H9 (cell line): ENCODE measurements around the gene NECTIN1. TPM values are rescaled to one million over a fixed set of nuclear protein-coding genes. Genes with fewer than 3 reads are reported as not detected.

Experiments used
- DNase-seq: peaks from one replicate; pipeline ENCODE4 v3.0.0-alpha.2; 2017
- H2AFZ ChIP-seq: one replicate; pipeline ENCODE4 v1.6.1; 2013; ENCODE audit warnings: mild to moderate bottlenecking, low read length, control low read depth, moderate library complexity
- H2AK5ac ChIP-seq: 2 replicates; pipeline ENCODE4 v1.6.1; 2013; ENCODE audit warnings: low read length, control low read depth, mixed read lengths; ENCODE audit not compliant: insufficient read length
- H2BK120ac ChIP-seq: one replicate; pipeline ENCODE4 v1.6.1; 2013; ENCODE audit warnings: low read depth, mild to moderate bottlenecking, low read length, control low read depth, inconsistent platforms; ENCODE audit not compliant: poor library complexity, severe bottlenecking
- H2BK12ac ChIP-seq: 2 replicates; pipeline ENCODE4 v1.6.1; 2013; ENCODE audit warnings: low read length, control low read depth, mixed read lengths, low read depth; ENCODE audit not compliant: insufficient read length
- H2BK15ac ChIP-seq: 2 replicates; pipeline ENCODE4 v1.6.1; 2013; ENCODE audit warnings: low read depth, low read length, control low read depth
- H2BK20ac ChIP-seq: one replicate; pipeline ENCODE4 v1.6.1; 2013; ENCODE audit warnings: low read depth, mild to moderate bottlenecking, low read length, control low read depth, inconsistent platforms; ENCODE audit not compliant: poor library complexity, severe bottlenecking
- H2BK5ac ChIP-seq: 2 replicates; pipeline ENCODE4 v1.6.1; 2013; ENCODE audit warnings: low read length, control low read depth, mixed read lengths; ENCODE audit not compliant: insufficient read length
- H3K14ac ChIP-seq: 2 replicates; pipeline ENCODE4 v1.6.1; 2013; ENCODE audit warnings: low read length, control low read depth; ENCODE audit not compliant: insufficient read depth
- H3K18ac ChIP-seq: 2 replicates; pipeline ENCODE4 v1.6.1; 2013; ENCODE audit warnings: low read depth, mild to moderate bottlenecking, mixed read lengths, low read length, control low read depth; ENCODE audit not compliant: insufficient read length
- H3K23ac ChIP-seq: 2 replicates; pipeline ENCODE4 v1.6.1; 2013; ENCODE audit warnings: low read length, control low read depth, mixed read lengths, low read depth; ENCODE audit not compliant: insufficient read length
- H3K23me2 ChIP-seq: 2 replicates; pipeline ENCODE4 v1.6.1; 2013; ENCODE audit warnings: low read depth, mild to moderate bottlenecking, mixed read lengths, low read length, control low read depth; ENCODE audit not compliant: insufficient read length, poor library complexity, severe bottlenecking
- H3K27ac ChIP-seq: 2 replicates; pipeline ENCODE4 v1.5.1; 2013; ENCODE audit warnings: low read length, control low read depth, mixed read lengths, low read depth; ENCODE audit not compliant: insufficient read length
- H3K27me3 ChIP-seq: 2 replicates; pipeline ENCODE4 v1.6.1; 2013; ENCODE audit warnings: low read length, control low read depth, inconsistent platforms; ENCODE audit not compliant: insufficient read depth
- H3K4ac ChIP-seq: 2 replicates; pipeline ENCODE4 v1.6.1; 2013; ENCODE audit warnings: low read depth, mild to moderate bottlenecking, control low read depth, inconsistent platforms, low read length, moderate library complexity
- H3K4me1 ChIP-seq: 2 replicates; pipeline ENCODE4 v1.6.1; 2013; ENCODE audit warnings: low read length, control low read depth, inconsistent platforms; ENCODE audit not compliant: insufficient read depth
- H3K4me2 ChIP-seq: 2 replicates; pipeline ENCODE4 v1.6.1; 2013; ENCODE audit warnings: low read length, control low read depth, mixed read lengths; ENCODE audit not compliant: insufficient read length, insufficient read depth
- H3K56ac ChIP-seq: 2 replicates; pipeline ENCODE4 v1.6.1; 2013; ENCODE audit warnings: low read depth, mild to moderate bottlenecking, mixed read lengths, low read length, control low read depth; ENCODE audit not compliant: insufficient read length
- H3K79me1 ChIP-seq: 2 replicates; pipeline ENCODE4 v1.6.1; 2013; ENCODE audit warnings: low read depth, mild to moderate bottlenecking, moderate library complexity, low read length, control low read depth, inconsistent platforms; ENCODE audit not compliant: insufficient read depth, poor library complexity, severe bottlenecking
- H3K79me2 ChIP-seq: 2 replicates; pipeline ENCODE4 v1.6.1; 2013; ENCODE audit warnings: low read length, control low read depth, inconsistent platforms; ENCODE audit not compliant: insufficient read depth
- H3K9ac ChIP-seq: 2 replicates; pipeline ENCODE4 v1.6.1; 2013; ENCODE audit warnings: low read length, control low read depth, mixed read lengths; ENCODE audit not compliant: insufficient read length; ENCODE audit errors: extremely low read depth
- H3K9me3 ChIP-seq: one replicate; pipeline ENCODE4 v1.6.1; 2013; ENCODE audit warnings: low read depth, low read length, inconsistent platforms; ENCODE audit not compliant: control insufficient read depth
- H3T11ph ChIP-seq: one replicate; pipeline ENCODE4 v1.6.1; 2013; ENCODE audit warnings: mild to moderate bottlenecking, low read length, control low read depth, inconsistent platforms
- H4K20me1 ChIP-seq: one replicate; pipeline ENCODE4 v1.6.1; 2013; ENCODE audit not compliant: control insufficient read depth, insufficient read length, insufficient read depth
- H4K5ac ChIP-seq: 2 replicates; pipeline ENCODE4 v1.6.1; 2013; ENCODE audit warnings: low read depth, mild to moderate bottlenecking, mixed read lengths, low read length, control low read depth; ENCODE audit not compliant: insufficient read length
- H4K8ac ChIP-seq: replicated peaks from 2 replicates; pipeline ENCODE4 v1.6.1; 2013; ENCODE audit warnings: low read length, control low read depth, mixed read lengths, low read depth; ENCODE audit not compliant: insufficient read length
- H4K91ac ChIP-seq: 2 replicates; pipeline ENCODE4 v1.6.1; 2013; ENCODE audit warnings: low read depth, mild to moderate bottlenecking, moderate library complexity, mixed read lengths, low read length, control low read depth; ENCODE audit not compliant: insufficient read length
- H3K27ac Mint-ChIP-seq, 3 experiments: 2 replicates in 2 of 3; 3 replicates in 1 of 3; pipeline ENCODE4 v1.8.0; 2020 to 2021; ENCODE audit warnings: mixed read lengths in 3 of 3, mild to moderate bottlenecking in 1 of 3, moderate library complexity in 1 of 3
- H3K27me3 Mint-ChIP-seq: 2 replicates; pipeline ENCODE4 v1.8.0; 2021; ENCODE audit warnings: low read depth, mild to moderate bottlenecking, moderate library complexity, mixed read lengths
- H3K36me3 Mint-ChIP-seq, 3 experiments: 2 replicates in 2 of 3; 3 replicates in 1 of 3; pipeline ENCODE4 v1.8.0; 2020 to 2021; ENCODE audit warnings: low read depth in 3 of 3, mixed read lengths in 3 of 3; ENCODE audit not compliant: insufficient read depth in 1 of 3
- H3K4me1 Mint-ChIP-seq, 2 experiments: 2 replicates each; pipeline ENCODE4 v1.8.0; 2020; ENCODE audit warnings: mixed read lengths in 2 of 2
- H3K4me3 Mint-ChIP-seq, 2 experiments: 2 replicates in 1 of 2; 3 replicates in 1 of 2; pipeline ENCODE4 v1.8.0; 2020 to 2021; ENCODE audit warnings: mild to moderate bottlenecking in 2 of 2, mixed read lengths in 2 of 2, moderate library complexity in 1 of 2
- H3K9me3 Mint-ChIP-seq, 2 experiments: 2 replicates in 1 of 2; 3 replicates in 1 of 2; pipeline ENCODE4 v1.8.0; 2020; ENCODE audit warnings: mild to moderate bottlenecking in 2 of 2, mixed read lengths in 2 of 2, moderate library complexity in 1 of 2
- CTCF ChIP-seq: fragments of 200-600 bp; sonication (generic); conservative IDR thresholded peaks from 3 replicates; pipeline ENCODE4 v1.8.0; 2021; ENCODE audit warnings: antibody characterized with exemption, mild to moderate bottlenecking
- WGBS: extraction: QIAGEN DNeasy Blood & Tissue Kit; methylation state at CpG from one replicate; pipeline ENCODE4 v1.1.7; 2013; ENCODE audit warnings: missing lambda C conversion rate, low lambda C conversion rate, mixed read lengths; ENCODE audit not compliant: insufficient read length; ENCODE audit errors: extremely low coverage; 5-methylcytosine and 5-hydroxymethylcytosine counted together
- total RNA-seq: library from RNA; stranded (reverse); gene quantifications from 2 replicates; pipeline ENCODE4 v1.2.1, GENCODE V29; 2021

Gene NECTIN1
- total RNA-seq, 1 experiment from 2014 or later = 113 TPM

GRCh38 chr11:119685111-119685746, 43.8 kb downstream of the NECTIN1 start:
- Histone ChIP-seq H4K20me1 (no peaks in the 10 kb centered on the region), H2BK12ac (no peak overlapping the region), H3K18ac (no peak overlapping the region), H3K79me2 (peaks cover 8% of the 10 kb centered on the region; the same call in 1 of the 2 replicates), H4K8ac (no peak overlapping the region), H3K9ac (no peak overlapping the region), H3K27ac (no peak overlapping the region), H3K56ac (no peak overlapping the region), H2BK15ac (no peak overlapping the region), H3K79me1 (peaks cover 28% of the 10 kb centered on the region), H3K4me1 (peaks cover 13% of the 10 kb centered on the region; the same call in 1 of the 2 replicates), H4K5ac (no peak overlapping the region), H3T11ph (no peak overlapping the region), H3K23me2 (no peaks in the 10 kb centered on the region), H2AK5ac (no peak overlapping the region), H2BK20ac (no peak overlapping the region), H2AFZ (no peak overlapping the region), H2BK5ac (no peak overlapping the region), H3K27me3 (no peaks in the 10 kb centered on the region), H3K4ac (no peak overlapping the region), H3K9me3 (no peaks in the 10 kb centered on the region), H3K4me2 (no peak overlapping the region), H4K91ac (no peak overlapping the region), H3K23ac (no peak overlapping the region), H2BK120ac (no peak overlapping the region), H3K14ac (no peak overlapping the region)
- Mint-ChIP-seq H3K4me3 (no peak overlapping the region), H3K27ac (peak overlapping the region in 1 of 3 experiments; percentile 74; a peak in 1 of 7 replicates), H3K4me1 (peaks cover 63 to 64% of the 10 kb centered on the region in 2 experiments), H3K27me3 (peaks cover 4% of the 10 kb centered on the region; the same call in 1 of the 2 replicates), H3K9me3 (no peaks in the 10 kb centered on the region), H3K36me3 (peaks cover 0 to under 1% (median under 1%) of the 10 kb centered on the region in 3 experiments; a peak in 2 of 7 replicates)
- no peak for DNase-seq
- no peak for TF ChIP-seq CTCF
- no CpG with 5 or more reads among the region's 13 CpGs for WGBS
